Stomach (tissue), 9 donors: ENCODE measurements around the gene FBXW11. TPM values are rescaled to one million over a fixed set of nuclear protein-coding genes. Genes with fewer than 3 reads are reported as not detected.

Source experiments
- DNase-seq, 2 donors: peaks; one replicate each; pipeline versions ENCODE4 v3.0.0 to v3.0.0-alpha.2; 2013 to 2019
- H3K27ac ChIP-seq, 5 donors: fragments of 200-600 bp in 4 of 5; sonication (generic) in 4 of 5; one replicate each; pipeline ENCODE4 v1.5.1; 2013 to 2019; ENCODE audit warnings: mild to moderate bottlenecking in 1 of 5, moderate library complexity in 1 of 5
- H3K27me3 ChIP-seq, 3 donors: fragments of 200-600 bp; sonication (generic); one replicate each; pipeline ENCODE4 v1.5.1; 2017 to 2019; ENCODE audit warnings: mixed run types in 1 of 3
- H3K36me3 ChIP-seq, 4 donors: fragments of 200-600 bp; sonication (generic); 1 replicate in 3 of 4; 2 replicates in 1 of 4; pipeline ENCODE4 v1.5.1; 2016 to 2019
- H3K4me1 ChIP-seq, 4 donors: fragments of 200-600 bp; sonication (generic); one replicate each; pipeline ENCODE4 v1.5.1; 2016 to 2019
- H3K4me3 ChIP-seq, 4 donors: fragments of 200-600 bp; sonication (generic) in 3 of 4; one replicate each; pipeline ENCODE4 v1.5.1; 2016 to 2019; ENCODE audit warnings: mild to moderate bottlenecking in 1 of 4
- H3K9me3 ChIP-seq, 4 donors: fragments of 200-600 bp; sonication (generic); one replicate each; pipeline ENCODE4 v1.5.1; 2016 to 2019
- EP300 ChIP-seq: sonication (generic); formaldehyde crosslinking; IDR thresholded peaks from one replicate; pipeline ENCODE4 v1.6.1; 2017; ENCODE audit warnings: antibody characterized with exemption
- POLR2A ChIP-seq, 4 donors: fragments of 450-650 bp; IDR thresholded peaks; one replicate each; pipeline ENCODE4 v1.6.1; 2016; ENCODE audit warnings: antibody characterized with exemption in 4 of 4, control low read depth in 2 of 4, mild to moderate bottlenecking in 1 of 4, moderate library complexity in 1 of 4
- POLR2AphosphoS5 ChIP-seq, 3 donors: sonication (generic); formaldehyde crosslinking; IDR thresholded peaks; one replicate each; pipeline ENCODE4 v1.6.1; 2016; ENCODE audit warnings: antibody characterized with exemption in 3 of 3
- WGBS, 5 donors: extraction: QIAGEN DNeasy Blood & Tissue Kit in 3 of 5; methylation state at CpG; one replicate each; pipeline versions ENCODE4 v1.1.5 to v1.1.7; 2013 to 2018; 5-methylcytosine and 5-hydroxymethylcytosine counted together
- intact Hi-C: fragments of 100-400 bp; cut with DNase I; formaldehyde crosslinking; loops from one replicate; pipeline ENCODE4 v1.15.1; 2023; ENCODE audit warnings: low total_unique reads
- polyA plus RNA-seq, 3 donors: library from polyadenylated mRNA; stranded (reverse); fragments of 200-250 nt; gene quantifications; one replicate each; pipeline ENCODE4 v1.2.3, GENCODE V29; 2013
- total RNA-seq, 5 donors: library from RNA; depleted of rRNA; stranded (reverse); fragments of >200 nt; gene quantifications; one replicate each; pipeline versions ENCODE4 v1.1.0 to v1.2.3, GENCODE V29; 2014 to 2016
- TF ChIP-seq, protein P1 (sequence below), 7 experiments: fragments of 450-650 bp in 4 of 7; fragments of 200-600 bp in 3 of 7; sonication (generic) in 3 of 7; IDR thresholded peaks; one replicate each; pipeline ENCODE4 v1.5.1; 2016 to 2019; ENCODE audit warnings: antibody characterized with exemption in 7 of 7, control low read depth in 2 of 7, mild to moderate bottlenecking in 1 of 7
- donor health status: healthy with polysubstance abuse.
- donor health status: Bipolar disorder and iron deficiency.
- donor health status: healthy.

Gene FBXW11
- total and polyA plus RNA-seq, 8 donors, result 4.3 to 117 (median 25.5) TPM

GRCh38 chr5:171989276-171989675 lies 17.2 kb downstream of the FBXW11 start:
- peak overlapping the region in 1 of 5 donors; percentile 24 for H3K27ac ChIP-seq
- no peak for DNase-seq
- no peaks in the 10 kb centered on the region for H3K9me3 ChIP-seq
- H3K4me1 ChIP-seq, result peaks cover 39 to 90% (median 61%) of the 10 kb centered on the region in 4 donors
- no peak for TF ChIP-seq POLR2AphosphoS5 (IDR thresholded peaks at IDR 0.05)
- TF ChIP-seq POLR2A (IDR thresholded peaks at IDR 0.05), result no peak
- H3K27me3 ChIP-seq, result no peaks in the 10 kb centered on the region
- H3K4me3 ChIP-seq, result no peak overlapping the region
- WGBS, 5 donors, result 63 to 75% (median 69%) methylated on average over 5 of the region's 5 CpGs
- peaks cover 0 to 27% (median 9%) of the 10 kb centered on the region in 4 donors for H3K36me3 ChIP-seq
- intact Hi-C loops, result no loop called here

GRCh38 chr5:171986772-171987171 lies 19.7 kb downstream of the FBXW11 start:
- H3K27me3 ChIP-seq, result no peaks in the 10 kb centered on the region
- no peak overlapping the region for H3K4me3 ChIP-seq
- intact Hi-C loops, result no loop called here
- no peak overlapping the region for H3K27ac ChIP-seq
- 72 to 94% (median 90%) methylated on average over 3 to 4 of the region's 4 CpGs for WGBS, 5 donors
- TF ChIP-seq POLR2A (IDR thresholded peaks at IDR 0.05), result no peak
- TF ChIP-seq, protein P1, sequence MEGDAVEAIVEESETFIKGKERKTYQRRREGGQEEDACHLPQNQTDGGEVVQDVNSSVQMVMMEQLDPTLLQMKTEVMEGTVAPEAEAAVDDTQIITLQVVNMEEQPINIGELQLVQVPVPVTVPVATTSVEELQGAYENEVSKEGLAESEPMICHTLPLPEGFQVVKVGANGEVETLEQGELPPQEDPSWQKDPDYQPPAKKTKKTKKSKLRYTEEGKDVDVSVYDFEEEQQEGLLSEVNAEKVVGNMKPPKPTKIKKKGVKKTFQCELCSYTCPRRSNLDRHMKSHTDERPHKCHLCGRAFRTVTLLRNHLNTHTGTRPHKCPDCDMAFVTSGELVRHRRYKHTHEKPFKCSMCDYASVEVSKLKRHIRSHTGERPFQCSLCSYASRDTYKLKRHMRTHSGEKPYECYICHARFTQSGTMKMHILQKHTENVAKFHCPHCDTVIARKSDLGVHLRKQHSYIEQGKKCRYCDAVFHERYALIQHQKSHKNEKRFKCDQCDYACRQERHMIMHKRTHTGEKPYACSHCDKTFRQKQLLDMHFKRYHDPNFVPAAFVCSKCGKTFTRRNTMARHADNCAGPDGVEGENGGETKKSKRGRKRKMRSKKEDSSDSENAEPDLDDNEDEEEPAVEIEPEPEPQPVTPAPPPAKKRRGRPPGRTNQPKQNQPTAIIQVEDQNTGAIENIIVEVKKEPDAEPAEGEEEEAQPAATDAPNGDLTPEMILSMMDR (IDR thresholded peaks at IDR 0.05), result no peak
- TF ChIP-seq EP300, result no peak
- TF ChIP-seq POLR2AphosphoS5 (IDR thresholded peaks at IDR 0.05), result no peak
- peaks cover 0 to 20% (median 6%) of the 10 kb centered on the region in 4 donors for H3K36me3 ChIP-seq
- DNase-seq, result no peak
- peaks cover 27 to 90% (median 60%) of the 10 kb centered on the region in 4 donors for H3K4me1 ChIP-seq
- no peaks in the 10 kb centered on the region for H3K9me3 ChIP-seq

GRCh38 chr5:171984748-171985419 lies 21.6 kb downstream of the FBXW11 start:
- peaks cover 0 to 14% (median 6%) of the 10 kb centered on the region in 4 donors for H3K36me3 ChIP-seq
- no peak overlapping the region for H3K27ac ChIP-seq
- 70 to 80% (median 76%) methylated on average over 6 of the region's 6 CpGs for WGBS, 5 donors
- DNase-seq, result no peak
- H3K9me3 ChIP-seq, result peaks cover 0 to 11% (median 2%) of the 10 kb centered on the region in 4 donors
- intact Hi-C loops, result no loop called here
- peaks cover 26 to 74% (median 48%) of the 10 kb centered on the region in 4 donors for H3K4me1 ChIP-seq
- no peak overlapping the region for H3K4me3 ChIP-seq
- H3K27me3 ChIP-seq, result no peaks in the 10 kb centered on the region
- TF ChIP-seq POLR2A (IDR thresholded peaks at IDR 0.05) (no peak), POLR2AphosphoS5 (IDR thresholded peaks at IDR 0.05) (no peak), EP300 (no peak)
- TF ChIP-seq, protein P1 (IDR thresholded peaks at IDR 0.05), result no peak

DNA sequence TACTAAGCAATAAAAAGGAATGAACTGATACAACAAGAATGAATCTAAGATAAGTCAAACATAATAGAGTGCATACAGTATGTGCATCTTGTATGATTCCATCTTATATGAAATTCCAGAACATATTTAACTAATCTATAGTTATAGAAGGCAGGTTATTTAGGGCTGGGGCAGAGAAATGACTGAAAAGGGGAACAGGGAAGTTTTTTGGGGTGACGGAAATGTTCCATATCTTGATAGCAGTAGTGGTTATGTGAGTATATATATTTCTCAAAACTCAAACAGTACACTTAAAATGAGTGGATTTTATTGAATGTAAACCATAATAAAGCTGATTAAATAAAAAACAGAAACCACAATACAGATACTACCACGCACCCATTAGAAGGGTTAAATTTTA lies 24.6 kb downstream of the FBXW11 start:
- TF ChIP-seq, protein P1 (IDR thresholded peaks at IDR 0.05), result no peak
- TF ChIP-seq POLR2A (IDR thresholded peaks at IDR 0.05), result no peak
- TF ChIP-seq EP300, result no peak
- no peak for TF ChIP-seq POLR2AphosphoS5 (IDR thresholded peaks at IDR 0.05)
- Histone ChIP-seq H3K36me3 (peaks cover 0 to 7% (median 3%) of the 10 kb centered on the region in 4 donors), H3K9me3 (peaks cover 0 to 28% (median 12%) of the 10 kb centered on the region in 4 donors), H3K27ac (no peak overlapping the region), H3K4me1 (peaks cover 4 to 60% (median 34%) of the 10 kb centered on the region in 4 donors), H3K4me3 (no peak overlapping the region), H3K27me3 (no peaks in the 10 kb centered on the region)
- 88 to 99% (median 95%) methylated on average over 2 of the region's 2 CpGs for WGBS, 5 donors
- intact Hi-C loops, result no loop called here
- no peak for DNase-seq

GRCh38 chr5:171980792-171981191 lies 25.6 kb downstream of the FBXW11 start:
- TF ChIP-seq, protein P1 (IDR thresholded peaks at IDR 0.05), result no peak
- TF ChIP-seq POLR2A (IDR thresholded peaks at IDR 0.05) (no peak), POLR2AphosphoS5 (IDR thresholded peaks at IDR 0.05) (no peak), EP300 (no peak)
- peaks cover 14 to 65% (median 44%) of the 10 kb centered on the region in 4 donors for H3K4me1 ChIP-seq
- H3K27ac ChIP-seq, result no peak overlapping the region
- no peak for DNase-seq
- H3K36me3 ChIP-seq, result no peaks in the 10 kb centered on the region
- no peak overlapping the region for H3K4me3 ChIP-seq
- no peaks in the 10 kb centered on the region for H3K27me3 ChIP-seq
- 80 to 88% (median 83%) methylated on average over 3 of the region's 3 CpGs for WGBS, 5 donors
- intact Hi-C loops, result no loop called here
- peaks cover 0 to 28% (median 12%) of the 10 kb centered on the region in 4 donors for H3K9me3 ChIP-seq
